Psoas muscle (tissue), 8 donors: ENCODE results near the gene ONECUT3. TPM values are rescaled to one million over a fixed set of nuclear protein-coding genes. Genes with fewer than 3 reads are reported as not detected.

Experiments used
- ATAC-seq, 4 donors: fragments of 200-7000 bp; cut with Tn5 transposase; one replicate each; pipeline ENCODE4 v1.9.1; 2020; ENCODE audit warnings: moderate library complexity in 3 of 4, mild to moderate bottlenecking in 2 of 4
- DNase-seq, 2 donors: peaks; one replicate each; pipeline ENCODE4 v3.0.0-alpha.2; 2020
- H3K27ac ChIP-seq: fragments of 200-600 bp; one replicate; pipeline ENCODE4 v1.8.0; 2022
- H3K27me3 ChIP-seq, 3 donors: fragments of 200-600 bp in 1 of 3; one replicate each; pipeline versions ENCODE4 v1.6.1 to v1.8.0; 2013 to 2022; ENCODE audit warnings: low read length in 2 of 3, mild to moderate bottlenecking in 2 of 3, moderate library complexity in 1 of 3; ENCODE audit not compliant: insufficient read depth in 3 of 3
- H3K36me3 ChIP-seq, 2 donors: fragments of 200-600 bp in 1 of 2; one replicate each; pipeline versions ENCODE4 v1.6.1 to v1.8.0; 2013 to 2022; ENCODE audit warnings: low read depth in 1 of 2, mild to moderate bottlenecking in 1 of 2, moderate library complexity in 1 of 2; ENCODE audit not compliant: insufficient read depth in 1 of 2
- H3K4me1 ChIP-seq: fragments of 200-600 bp; one replicate; pipeline ENCODE4 v1.8.0; 2022
- H3K4me3 ChIP-seq: fragments of 200-600 bp; one replicate; pipeline ENCODE4 v1.8.0; 2022; ENCODE audit warnings: mild to moderate bottlenecking
- H3K9me3 ChIP-seq: fragments of 200-600 bp; one replicate; pipeline ENCODE4 v1.8.0; 2022
- WGBS, 3 donors: extraction: QIAGEN DNeasy Blood & Tissue Kit; methylation state at CpG; one replicate each; pipeline versions ENCODE4 v1.1.6 to v1.1.7; 2013; 5-methylcytosine and 5-hydroxymethylcytosine counted together
- intact Hi-C, 2 donors: fragments of 100-400 bp; cut with DNase I; formaldehyde crosslinking; loops; one replicate each; pipeline versions ENCODE4 v1.11.0 to v1.14.2; 2022
- polyA plus RNA-seq, 3 donors: library from polyadenylated mRNA; stranded (reverse); fragments of 200-250 nt; gene quantifications; one replicate each; pipeline ENCODE4 v1.2.3, GENCODE V29; 2013
- total RNA-seq, 4 donors: library from RNA; stranded (reverse); fragmentation: NEBNext Ultra II Directional in 2 of 4; extraction: Animal tissue kit (Norgen Biotek cat#: 25700) in 2 of 4; gene quantifications; one replicate each; pipeline versions ENCODE4 v1.2.1 to v1.2.4, GENCODE V29; 2021 to 2023
- TF ChIP-seq, protein P1 (sequence below): fragments of 200-600 bp; IDR thresholded peaks from one replicate; pipeline ENCODE4 v1.8.0; 2022; ENCODE audit warnings: antibody characterized with exemption
- donor health status: healthy with polysubstance abuse.
- donor health status: DM: no; HTN: no; CAD: no; lungs with moderate emphysema.
- donor health status: Bipolar disorder and iron deficiency.
- donor health status: healthy.
- donor health status: DM: yes; HTN: yes; CAD: no.
- donor health status: DM: no; HTN: no; CAD: no.
- donor health status: DM: no; HTN: no; CAD: no.
- donor health status: DM: yes; HTN: yes; CAD: no.

Gene ONECUT3
- total and polyA plus RNA-seq, 7 donors, result not detected

DNA sequence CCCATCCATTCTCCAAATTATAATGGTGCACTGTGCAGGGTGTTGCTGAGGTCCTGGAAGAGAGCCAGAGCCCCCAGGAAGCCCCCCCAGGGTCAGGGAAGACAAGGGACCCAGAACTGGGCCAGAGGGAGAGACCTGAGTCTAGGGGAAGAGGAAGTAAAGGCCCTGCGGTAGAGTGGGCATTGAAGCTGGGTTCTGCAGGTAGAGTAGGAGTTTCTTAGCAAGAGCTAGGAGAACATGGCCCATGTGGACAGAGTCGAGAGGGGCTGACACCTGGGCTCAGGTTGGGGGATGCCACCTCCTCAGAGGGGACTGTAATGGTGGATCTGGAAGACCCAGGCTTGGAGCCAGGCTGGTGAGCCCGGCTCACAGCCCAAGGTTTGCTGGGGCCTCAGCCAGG, 17.0 kb upstream of the ONECUT3 start:
- Histone ChIP-seq H3K36me3 (no peaks in the 10 kb centered on the region), H3K27me3 (peaks cover 0 to 73% (median 30%) of the 10 kb centered on the region in 3 donors), H3K4me1 (no peaks in the 10 kb centered on the region), H3K27ac (no peak overlapping the region), H3K9me3 (no peaks in the 10 kb centered on the region), H3K4me3 (no peak overlapping the region)
- WGBS, 3 donors, result 33 to 63% (median 49%) methylated on average over 3 of the region's 3 CpGs
- TF ChIP-seq, protein P1, sequence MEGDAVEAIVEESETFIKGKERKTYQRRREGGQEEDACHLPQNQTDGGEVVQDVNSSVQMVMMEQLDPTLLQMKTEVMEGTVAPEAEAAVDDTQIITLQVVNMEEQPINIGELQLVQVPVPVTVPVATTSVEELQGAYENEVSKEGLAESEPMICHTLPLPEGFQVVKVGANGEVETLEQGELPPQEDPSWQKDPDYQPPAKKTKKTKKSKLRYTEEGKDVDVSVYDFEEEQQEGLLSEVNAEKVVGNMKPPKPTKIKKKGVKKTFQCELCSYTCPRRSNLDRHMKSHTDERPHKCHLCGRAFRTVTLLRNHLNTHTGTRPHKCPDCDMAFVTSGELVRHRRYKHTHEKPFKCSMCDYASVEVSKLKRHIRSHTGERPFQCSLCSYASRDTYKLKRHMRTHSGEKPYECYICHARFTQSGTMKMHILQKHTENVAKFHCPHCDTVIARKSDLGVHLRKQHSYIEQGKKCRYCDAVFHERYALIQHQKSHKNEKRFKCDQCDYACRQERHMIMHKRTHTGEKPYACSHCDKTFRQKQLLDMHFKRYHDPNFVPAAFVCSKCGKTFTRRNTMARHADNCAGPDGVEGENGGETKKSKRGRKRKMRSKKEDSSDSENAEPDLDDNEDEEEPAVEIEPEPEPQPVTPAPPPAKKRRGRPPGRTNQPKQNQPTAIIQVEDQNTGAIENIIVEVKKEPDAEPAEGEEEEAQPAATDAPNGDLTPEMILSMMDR, result no peak
- DNase-seq (no peak), ATAC-seq (no peak)
- intact Hi-C loops, result no loop called here

- no peak overlapping the region for H3K4me3 ChIP-seq
- intact Hi-C loops, result no loop called here
- no peaks in the 10 kb centered on the region for H3K9me3 ChIP-seq
- H3K4me1 ChIP-seq, result no peaks in the 10 kb centered on the region
- no peaks in the 10 kb centered on the region for H3K36me3 ChIP-seq
- TF ChIP-seq, protein P1, result no peak
- 30 to 35% (median 30%) methylated on average over 22 of the region's 22 CpGs for WGBS, 3 donors
- no peak overlapping the region for H3K27ac ChIP-seq
- H3K27me3 ChIP-seq, result peaks cover 0 to 71% (median 33%) of the 10 kb centered on the region in 3 donors
- ATAC-seq (no peak), DNase-seq (no peak)
These were observed 16.4 kb upstream of the ONECUT3 start for GRCh38 chr19:1736927-1737326.

DNA sequence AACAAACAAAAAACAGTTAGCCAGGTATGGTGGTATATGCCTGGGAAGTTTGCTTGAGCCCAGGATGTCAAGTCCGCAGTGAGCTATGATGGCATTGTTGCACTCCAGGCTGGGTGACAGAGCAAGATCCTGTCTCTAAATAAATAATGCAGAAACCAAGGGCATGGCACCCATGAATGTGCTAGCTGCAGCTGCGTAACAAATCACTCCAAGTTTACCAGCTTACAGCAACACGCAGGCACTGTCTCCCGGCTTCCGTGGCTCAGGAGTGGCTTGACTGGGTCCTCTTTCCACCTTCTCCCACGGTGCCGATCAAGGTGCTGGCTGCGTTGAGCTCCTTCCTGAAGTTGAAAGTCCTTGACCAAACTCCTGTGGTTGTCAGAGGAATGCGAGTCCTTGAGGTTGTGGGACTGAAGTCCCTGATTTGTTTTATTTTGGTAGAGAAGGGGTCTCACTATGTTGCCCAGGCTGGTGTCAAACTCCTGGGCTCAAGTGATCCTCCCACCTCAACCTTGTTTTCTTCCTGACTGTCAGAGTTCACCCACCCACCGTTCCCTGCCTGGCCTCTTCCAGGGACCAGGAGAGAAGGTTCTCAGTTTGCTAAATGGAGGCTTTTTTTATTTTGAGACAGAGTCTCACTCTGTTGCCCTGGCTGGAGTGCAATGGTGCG, 13.2 kb upstream of the ONECUT3 start:
- no peak for DNase-seq
- Histone ChIP-seq H3K4me3 (no peak overlapping the region), H3K27me3 (peaks cover 0 to 67% (median 29%) of the 10 kb centered on the region in 3 donors), H3K9me3 (no peaks in the 10 kb centered on the region), H3K4me1 (no peaks in the 10 kb centered on the region), H3K27ac (no peak overlapping the region), H3K36me3 (no peaks in the 10 kb centered on the region)
- WGBS, 3 donors, result 86 to 90% (median 88%) methylated on average over 11 of the region's 11 CpGs
- intact Hi-C loops, result no loop called here
- TF ChIP-seq, protein P1, result no peak
- ATAC-seq, result no peak

GRCh38 chr19:1742989-1743696, 10.2 kb upstream of the ONECUT3 start:
- Histone ChIP-seq H3K9me3 (no peaks in the 10 kb centered on the region), H3K4me1 (no peaks in the 10 kb centered on the region), H3K36me3 (no peaks in the 10 kb centered on the region), H3K27ac (no peak overlapping the region), H3K4me3 (no peak overlapping the region), H3K27me3 (peaks cover 0 to 62% (median 40%) of the 10 kb centered on the region in 3 donors)
- 72 to 79% (median 74%) methylated on average over 33 to 34 of the region's 34 CpGs for WGBS, 3 donors
- no peak for DNase-seq
- TF ChIP-seq, protein P1, result no peak
- intact Hi-C loops, result no loop called here
- no peak for ATAC-seq
